IMR-90 (cell line): ENCODE measurements around the gene EPM2AIP1.
"Not testable (repeated sequence)": the region's sequence is repeated elsewhere in the genome, so short reads cannot be mapped to it uniquely, and the experiment has no call there.

ENCODE experiments used
- BHLHE40 ChIP-seq: fragments of 150-350 bp; IDR thresholded peaks from 2 replicates; pipeline ENCODE4 v1.6.1; 2016; ENCODE audit warnings: mild to moderate bottlenecking, low read depth, low read length
- CHD1 ChIP-seq: IDR thresholded peaks from 2 replicates; pipeline ENCODE4 v1.6.1; 2012; ENCODE audit warnings: low read depth, low read length, improper control_type of control experiment
- CTCF ChIP-seq: conservative IDR thresholded peaks from 2 replicates; pipeline ENCODE4 v1.5.1; 2012; ENCODE audit warnings: mild to moderate bottlenecking, low read depth, low read length, improper control_type of control experiment
- MAFK ChIP-seq: IDR thresholded peaks from 2 replicates; pipeline ENCODE4 v1.6.1; 2012; ENCODE audit warnings: low read depth, low read length, improper control_type of control experiment
- MAZ ChIP-seq: IDR thresholded peaks from 2 replicates; pipeline ENCODE4 v1.6.1; 2012; ENCODE audit warnings: low read depth, mild to moderate bottlenecking, low read length, improper control_type of control experiment, moderate library complexity, borderline replicate concordance
- MXI1 ChIP-seq: IDR thresholded peaks from 2 replicates; pipeline ENCODE4 v1.6.1; 2012; ENCODE audit warnings: low read depth, mild to moderate bottlenecking, low read length, moderate library complexity, borderline replicate concordance
- NFE2L2 ChIP-seq: fragments of 150-350 bp; IDR thresholded peaks from 2 replicates; pipeline ENCODE4 v1.6.1; 2016; ENCODE audit warnings: low read depth, mild to moderate bottlenecking, low read length
- POLR2A ChIP-seq: IDR thresholded peaks from 2 replicates; pipeline ENCODE4 v1.6.1; 2012; ENCODE audit warnings: mild to moderate bottlenecking, low read depth, low read length
- RCOR1 ChIP-seq: IDR thresholded peaks from 2 replicates; pipeline ENCODE4 v1.6.1; 2012; ENCODE audit warnings: mild to moderate bottlenecking, low read length, improper control_type of control experiment; ENCODE audit not compliant: insufficient replicate concordance

GRCh38 chr3:36947814-36948213 is 45.1 kb downstream of the EPM2AIP1 start:
- TF ChIP-seq CTCF, CHD1, BHLHE40, MXI1, POLR2A, MAFK, RCOR1, NFE2L2, MAZ: not testable (repeated sequence)
